Fibroblast of skin of right biceps (primary cell): Measurements from ENCODE around the gene MEG3.
A peak's percentile ranks its signal among the peaks of the same experiment; 100 is the strongest.

ENCODE experiments used
- DNase-seq: peaks from one replicate; pipeline ENCODE4 v3.0.0-alpha.2; 2013

The MEG3 gene

DNA sequence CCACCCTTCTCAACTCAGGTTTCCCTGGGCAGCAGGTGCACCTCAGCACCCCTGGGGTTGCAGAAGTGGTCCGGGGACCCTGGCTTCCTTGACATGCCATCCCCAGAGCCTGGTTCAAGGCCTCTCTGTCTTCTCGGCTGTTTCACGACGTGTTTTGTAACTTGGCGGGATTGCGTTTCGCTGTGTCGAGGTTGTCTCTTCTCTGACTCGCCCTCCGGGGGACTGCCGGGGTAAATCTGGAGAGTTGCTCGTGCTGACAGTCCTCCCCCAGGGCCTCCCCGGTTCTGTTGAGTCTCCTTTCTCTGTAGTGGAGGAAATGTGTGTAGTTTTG lies 25.6 kb downstream of the MEG3 start:
- no peak for DNase-seq

DNA sequence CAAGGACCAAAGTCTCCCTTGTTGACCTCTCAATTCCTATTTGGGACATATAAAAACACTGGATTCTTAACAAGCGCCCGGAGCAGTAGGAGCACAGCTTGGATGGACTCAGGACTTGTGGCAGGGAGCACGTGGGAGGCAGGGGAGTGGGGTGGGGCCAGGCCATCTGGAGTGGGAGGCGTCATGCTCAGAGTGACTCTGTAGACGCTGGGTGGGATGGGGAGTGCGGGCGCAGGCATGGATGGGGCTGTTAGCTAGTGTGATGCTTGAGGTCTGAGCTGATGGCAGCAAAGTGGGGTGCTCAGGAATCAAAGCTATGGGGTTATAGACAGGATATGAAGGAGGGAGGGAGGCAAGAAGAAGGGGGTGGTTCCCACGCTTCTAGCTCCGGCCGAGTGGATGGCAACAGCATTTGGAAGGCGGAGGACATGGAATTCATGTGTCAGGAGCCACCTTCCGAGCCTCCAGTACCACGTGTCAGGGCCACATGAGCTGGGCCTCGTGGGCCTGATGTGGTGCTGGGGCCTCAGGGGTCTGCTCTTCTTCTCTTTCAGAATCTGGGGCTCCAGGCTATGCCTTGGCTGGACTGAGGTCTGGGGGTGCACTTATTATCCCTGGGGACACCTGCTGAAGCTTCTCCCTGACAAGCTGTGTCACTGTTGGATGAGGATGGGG lies 26.2 kb downstream of the MEG3 start:
- DNase-seq = no peak

GRCh38 chr14:100854435-100854834 lies 28.5 kb downstream of the MEG3 start:
- no peak for DNase-seq

- no peak for DNase-seq
These were observed 29.5 kb downstream of the MEG3 start for GRCh38 chr14:100855256-100855930.

GRCh38 chr14:100856056-100856950 lies 30.4 kb downstream of the MEG3 start:
- DNase-seq = no peak

DNA sequence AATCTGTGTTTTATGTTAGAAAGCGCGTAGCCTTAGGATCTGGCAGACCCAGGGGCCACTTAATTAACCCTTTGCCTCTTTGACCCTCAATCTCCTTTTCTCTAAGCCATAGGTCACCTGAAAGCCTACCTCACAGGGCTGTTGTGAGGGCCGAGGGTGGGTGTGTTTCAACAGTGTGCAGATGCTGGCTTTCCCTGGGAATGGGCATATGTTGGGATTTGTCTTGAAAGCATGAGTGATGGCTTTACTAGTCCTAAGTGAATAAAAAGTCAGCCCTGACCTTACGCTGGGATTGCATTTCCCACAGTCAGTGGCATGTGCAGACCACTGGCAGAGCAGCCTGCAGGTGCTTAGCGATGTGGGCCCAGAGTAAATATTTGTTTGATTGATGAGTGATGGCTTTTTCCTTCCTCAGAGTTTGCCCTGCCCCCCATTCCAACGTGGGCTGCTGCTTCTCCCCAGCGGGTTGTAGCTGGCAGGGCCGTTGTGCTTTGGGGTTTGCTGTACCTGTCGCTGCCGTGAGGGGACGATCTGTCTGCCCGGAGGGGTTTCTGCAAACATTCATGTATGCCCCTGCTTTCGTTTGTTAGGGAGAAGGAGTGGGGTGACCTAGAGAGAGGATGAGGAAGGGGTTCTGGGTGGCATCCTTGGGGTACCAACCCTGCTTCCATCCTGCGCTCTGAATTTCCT lies 31.5 kb downstream of the MEG3 start:
- no peak for DNase-seq

DNA sequence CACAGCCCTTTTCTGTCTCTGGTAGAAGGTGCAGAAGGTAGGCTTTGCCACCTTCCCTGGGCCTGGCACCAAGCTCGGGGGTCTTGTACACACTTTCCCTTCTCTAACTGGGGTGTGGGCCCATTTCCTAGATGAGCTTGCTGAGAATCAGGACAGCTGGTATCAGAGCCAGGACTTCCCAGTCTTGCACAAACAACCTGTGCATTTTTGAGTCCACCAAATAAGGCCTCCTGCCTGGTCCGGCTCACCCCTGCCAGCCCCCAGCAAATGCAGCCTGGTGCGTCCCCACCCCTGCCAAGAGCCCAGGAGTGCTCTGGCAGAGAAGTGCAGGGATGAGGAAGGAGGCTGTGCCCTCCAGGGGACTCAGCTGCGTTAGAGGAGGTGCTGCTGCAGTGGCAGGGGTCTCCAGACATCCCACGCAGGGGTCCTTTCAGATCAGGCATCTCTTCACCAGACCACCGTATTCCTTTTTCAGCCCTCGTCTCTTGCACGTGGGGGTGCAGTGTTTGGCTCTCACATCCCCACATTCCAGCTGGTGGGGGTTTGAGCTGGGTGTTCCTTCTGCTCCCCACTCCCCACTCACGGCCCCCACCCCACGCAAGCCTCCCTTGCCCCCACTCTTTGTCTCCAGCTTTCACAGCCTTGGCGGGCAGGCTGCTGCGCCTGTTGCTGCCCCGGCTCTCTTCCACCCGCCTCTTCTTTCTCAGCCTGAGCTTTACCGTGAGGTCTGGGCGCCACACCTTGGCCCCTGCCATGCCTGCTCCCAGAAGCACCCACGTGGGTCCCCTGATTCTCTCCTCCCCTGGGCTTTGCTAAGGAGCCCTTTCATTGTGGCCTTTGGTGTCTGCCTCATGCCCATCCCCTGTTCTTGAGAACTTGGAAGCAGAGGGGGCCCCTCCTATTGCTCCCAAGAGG lies 32.3 kb downstream of the MEG3 start:
- no peak for DNase-seq

DNA sequence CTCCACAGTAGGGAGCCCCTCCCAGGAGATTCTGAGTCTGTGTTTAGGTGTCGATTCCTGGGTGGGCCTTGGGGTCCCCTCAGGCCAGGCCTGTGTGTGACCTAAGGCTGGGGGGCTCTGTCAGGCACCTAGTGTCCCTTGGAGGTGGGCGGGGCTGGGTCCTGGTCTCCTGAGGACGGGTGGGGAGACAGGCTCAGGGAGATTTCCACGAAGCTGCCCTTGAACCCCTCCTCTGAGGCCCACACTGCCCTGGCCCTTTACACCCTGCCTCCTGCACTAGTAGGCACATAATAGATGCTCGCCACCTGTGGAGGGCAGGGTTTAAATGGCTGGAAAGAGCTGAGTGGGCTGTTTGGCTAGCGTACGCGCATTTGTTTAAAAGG lies 32.9 kb downstream of the MEG3 start:
- DNase-seq = no peak

DNA sequence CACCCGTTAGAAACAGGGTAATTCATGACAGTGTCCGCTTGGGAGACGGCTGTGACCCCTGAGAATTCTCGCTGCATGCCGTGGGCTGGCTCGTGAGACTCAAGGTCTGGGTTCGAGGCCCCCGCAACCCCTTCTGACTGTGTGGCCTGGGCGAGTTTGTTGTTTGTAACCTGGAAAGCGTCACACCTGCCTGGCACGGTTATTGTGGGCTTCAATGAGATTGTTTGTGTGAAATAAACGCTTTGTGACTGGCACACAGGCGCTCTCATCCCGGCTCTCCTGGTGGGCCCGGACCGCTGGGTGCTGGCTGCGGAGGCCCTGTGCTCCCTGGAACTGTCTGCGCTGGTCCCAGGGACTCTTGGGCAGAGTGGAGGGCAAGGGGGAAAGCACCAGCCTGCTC lies 33.9 kb downstream of the MEG3 start:
- no peak for DNase-seq

GRCh38 chr14:100860556-100861187 lies 34.8 kb downstream of the MEG3 start:
- no peak for DNase-seq

GRCh38 chr14:100861188-100861936 lies 35.4 kb downstream of the MEG3 start:
- DNase-seq = no peak

DNA sequence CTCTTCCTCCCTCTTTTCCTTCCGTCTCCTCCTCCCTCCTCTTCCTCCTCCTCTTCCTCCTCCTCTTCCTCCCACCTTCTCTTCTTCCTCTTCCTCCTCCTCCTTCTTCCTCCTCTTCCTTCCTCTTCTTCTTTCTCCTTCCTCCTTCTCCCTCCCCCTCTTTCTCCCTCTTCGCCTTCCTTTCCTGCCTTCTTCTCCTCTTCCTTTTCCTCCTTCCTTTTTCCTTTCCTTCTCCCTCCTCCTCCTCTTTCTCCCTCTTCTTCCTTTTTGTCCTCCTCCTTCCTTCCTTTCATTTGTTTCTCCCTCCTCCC lies 36.0 kb downstream of the MEG3 start:
- DNase-seq = no peak

DNA sequence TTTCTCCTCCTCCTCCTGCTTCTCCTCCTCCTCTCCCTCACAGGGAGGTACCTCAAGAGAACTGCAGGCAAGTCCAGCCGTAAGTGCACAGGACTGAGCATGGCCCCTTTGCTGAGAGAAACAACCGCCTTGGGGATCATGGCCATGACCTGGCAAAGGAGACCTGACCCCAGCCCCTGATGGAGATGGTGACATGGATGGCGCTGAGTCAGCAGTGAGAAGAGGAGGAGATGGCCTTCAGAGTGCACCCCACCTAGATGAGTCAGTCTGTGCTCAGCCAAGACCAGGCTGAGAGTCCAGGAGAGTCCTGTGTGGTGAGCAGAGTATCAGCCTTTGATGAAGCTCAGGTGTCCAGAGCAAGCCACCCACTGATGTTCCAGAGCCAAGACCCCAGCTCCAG lies 36.4 kb downstream of the MEG3 start:
- peak; percentile 22 for DNase-seq

- DNase-seq = no peak
These were observed 36.9 kb downstream of the MEG3 start for GRCh38 chr14:100862793-100863192.

GRCh38 chr14:100864206-100864605 lies 38.3 kb downstream of the MEG3 start:
- DNase-seq = no peak

- peak; percentile 56 for DNase-seq
These were observed 39.2 kb downstream of the MEG3 start for GRCh38 chr14:100864960-100865681.

DNA sequence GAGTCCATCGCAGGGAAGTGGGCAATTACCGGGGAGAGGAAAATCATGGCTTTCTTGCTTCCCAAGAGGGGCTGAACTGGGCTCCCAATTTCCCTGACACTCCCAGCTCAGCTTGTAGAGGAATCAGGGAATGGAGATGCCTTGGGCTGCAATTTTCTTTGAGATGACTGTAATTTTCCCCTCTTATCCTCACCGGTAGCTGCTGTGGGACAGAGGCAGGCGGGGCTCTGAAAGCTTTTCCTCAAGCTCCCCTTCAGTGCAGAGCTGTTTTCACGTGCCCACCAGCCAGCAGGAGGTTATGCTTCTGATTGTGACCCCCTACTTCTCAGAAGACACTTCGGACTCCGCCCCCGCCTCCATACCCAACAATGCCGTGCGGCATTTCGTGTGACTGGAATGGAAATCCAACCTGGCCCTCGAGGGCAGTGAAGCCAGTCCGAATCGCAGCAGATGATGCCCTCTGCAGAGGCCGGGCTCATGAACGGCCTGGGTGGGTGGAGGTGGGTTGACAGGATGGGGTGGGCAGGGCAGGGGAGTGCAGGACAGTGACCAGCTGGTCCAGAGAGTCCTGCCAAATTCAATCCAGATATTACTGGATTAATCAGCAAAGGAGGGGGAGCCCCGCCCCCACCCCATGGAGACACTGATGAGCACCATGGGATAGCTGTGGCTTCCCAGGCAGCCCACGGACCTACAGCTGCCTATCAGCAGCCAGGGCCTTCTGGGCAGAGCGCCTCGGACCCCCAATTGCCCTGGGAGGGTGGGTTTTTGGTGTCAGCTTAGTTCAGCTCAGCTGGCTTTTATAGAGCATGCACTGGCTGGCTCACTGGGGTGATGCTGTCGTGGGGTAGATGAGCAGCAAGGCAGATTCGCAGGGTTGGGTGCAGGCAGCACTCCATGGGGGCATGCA lies 40.0 kb downstream of the MEG3 start:
- no peak for DNase-seq

- DNase-seq = no peak
These were observed 41.0 kb downstream of the MEG3 start for GRCh38 chr14:100866666-100867630.
